ENCODE results near the gene DOCK2.

Gene DOCK2

DNA sequence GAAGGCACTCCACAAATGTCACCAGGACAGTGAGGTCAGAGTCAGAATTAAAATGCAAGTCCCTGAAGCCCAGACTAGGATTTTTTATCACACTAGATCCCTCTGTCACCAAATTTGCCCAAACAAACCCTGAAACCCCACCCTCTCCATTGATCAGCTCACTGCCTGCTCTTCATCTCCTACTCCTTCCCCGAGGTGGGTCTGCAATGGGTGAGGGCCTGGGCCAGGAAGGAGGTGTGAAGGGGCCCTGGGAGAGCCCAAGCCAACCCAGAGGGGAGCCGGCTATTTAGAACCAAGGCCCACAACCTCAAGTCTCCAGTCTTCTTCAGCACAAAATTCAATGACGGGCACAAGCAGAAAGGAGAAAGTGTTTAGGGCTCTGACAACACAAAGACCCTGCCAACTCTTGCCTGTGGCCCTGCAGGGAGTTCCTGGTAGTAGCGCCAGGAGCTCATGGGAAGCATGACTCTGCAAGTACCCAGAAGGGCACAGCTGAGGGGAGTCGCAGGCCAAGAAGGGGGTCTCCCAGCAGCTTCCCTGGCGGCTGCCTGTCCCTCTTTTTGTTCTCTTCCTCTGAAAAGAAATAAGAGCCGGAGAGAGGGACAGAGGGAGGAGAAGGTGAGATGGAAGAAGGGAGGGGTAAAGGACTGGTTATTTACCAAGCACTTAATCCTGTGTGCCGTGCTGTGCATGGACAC is 474.2 kb downstream of the DOCK2 start:
- no peak for DNase-seq (ENCODE audit: low spot score)
- TF ChIP-seq, protein P1, sequence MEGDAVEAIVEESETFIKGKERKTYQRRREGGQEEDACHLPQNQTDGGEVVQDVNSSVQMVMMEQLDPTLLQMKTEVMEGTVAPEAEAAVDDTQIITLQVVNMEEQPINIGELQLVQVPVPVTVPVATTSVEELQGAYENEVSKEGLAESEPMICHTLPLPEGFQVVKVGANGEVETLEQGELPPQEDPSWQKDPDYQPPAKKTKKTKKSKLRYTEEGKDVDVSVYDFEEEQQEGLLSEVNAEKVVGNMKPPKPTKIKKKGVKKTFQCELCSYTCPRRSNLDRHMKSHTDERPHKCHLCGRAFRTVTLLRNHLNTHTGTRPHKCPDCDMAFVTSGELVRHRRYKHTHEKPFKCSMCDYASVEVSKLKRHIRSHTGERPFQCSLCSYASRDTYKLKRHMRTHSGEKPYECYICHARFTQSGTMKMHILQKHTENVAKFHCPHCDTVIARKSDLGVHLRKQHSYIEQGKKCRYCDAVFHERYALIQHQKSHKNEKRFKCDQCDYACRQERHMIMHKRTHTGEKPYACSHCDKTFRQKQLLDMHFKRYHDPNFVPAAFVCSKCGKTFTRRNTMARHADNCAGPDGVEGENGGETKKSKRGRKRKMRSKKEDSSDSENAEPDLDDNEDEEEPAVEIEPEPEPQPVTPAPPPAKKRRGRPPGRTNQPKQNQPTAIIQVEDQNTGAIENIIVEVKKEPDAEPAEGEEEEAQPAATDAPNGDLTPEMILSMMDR (IDR thresholded peaks at IDR 0.05; ENCODE audit: extremely low read depth, insufficient read depth, missing control alignments), result no peak
- in situ Hi-C loops (cut with MboI; ENCODE audit: low pct_unique_long_range_greater_than_20kb, low sequenced_read_pairs, unreplicated experiment), result no loop called here

DNA sequence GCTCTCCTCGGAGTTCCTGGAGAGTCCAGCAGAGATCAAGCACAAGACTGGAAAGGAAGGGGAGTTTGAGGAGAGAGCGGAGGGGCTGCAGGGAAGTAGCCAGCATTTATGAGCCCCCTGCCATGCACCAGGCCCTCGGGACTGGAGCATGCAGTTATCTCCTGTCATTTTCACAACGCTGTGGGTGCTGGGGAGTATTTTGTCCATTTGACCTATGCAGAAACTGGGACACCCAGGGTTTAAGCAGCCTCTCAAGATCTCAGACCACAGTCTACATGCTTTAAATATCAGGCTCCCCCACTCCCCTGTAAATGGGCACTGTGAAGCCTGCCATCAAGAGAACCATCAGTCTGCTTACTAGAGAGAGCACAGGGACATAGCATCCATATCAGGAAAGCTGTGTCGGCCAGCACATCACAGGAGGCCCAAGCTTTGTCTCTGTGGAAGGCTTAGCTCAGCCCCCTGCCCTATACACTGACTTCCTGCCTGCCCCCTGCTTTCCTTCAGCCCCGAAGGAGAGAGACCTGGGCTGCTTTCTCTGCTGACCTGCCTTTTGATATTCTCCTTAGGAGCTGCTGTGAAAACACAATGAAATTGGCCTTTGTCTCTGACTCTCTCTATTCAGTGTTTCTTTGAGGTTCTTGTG is 475.9 kb downstream of the DOCK2 start:
- TF ChIP-seq, protein P1 (IDR thresholded peaks at IDR 0.05; ENCODE audit: extremely low read depth, insufficient read depth, missing control alignments), result no peak
- in situ Hi-C loops (cut with MboI; ENCODE audit: low pct_unique_long_range_greater_than_20kb, low sequenced_read_pairs, unreplicated experiment), result no loop called here
- DNase-seq (ENCODE audit: low spot score), result no peak

DNA sequence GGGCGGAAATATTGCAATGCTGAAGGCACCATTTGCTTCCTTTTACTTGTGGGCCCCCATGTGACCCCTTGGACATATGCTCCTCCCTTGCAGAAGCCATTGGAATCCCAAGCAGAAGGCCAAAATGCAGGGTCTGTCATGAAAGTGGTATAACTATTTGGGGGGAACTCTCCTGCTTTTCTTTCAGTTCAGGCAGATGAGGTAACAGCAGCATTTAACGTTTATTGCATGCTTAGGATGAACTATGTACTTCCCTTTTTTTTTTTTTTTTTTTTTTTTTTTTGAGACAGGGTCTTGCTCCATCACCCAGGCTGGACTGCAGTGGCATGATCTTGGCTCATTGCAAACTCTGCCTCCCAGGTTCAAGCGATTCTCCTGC is 476.4 kb downstream of the DOCK2 start:
- TF ChIP-seq, protein P1 (IDR thresholded peaks at IDR 0.05; ENCODE audit: extremely low read depth, insufficient read depth, missing control alignments), result no peak
- in situ Hi-C loops (cut with MboI; ENCODE audit: low pct_unique_long_range_greater_than_20kb, low sequenced_read_pairs, unreplicated experiment), result no loop called here
- DNase-seq (ENCODE audit: low spot score), result no peak

DNA sequence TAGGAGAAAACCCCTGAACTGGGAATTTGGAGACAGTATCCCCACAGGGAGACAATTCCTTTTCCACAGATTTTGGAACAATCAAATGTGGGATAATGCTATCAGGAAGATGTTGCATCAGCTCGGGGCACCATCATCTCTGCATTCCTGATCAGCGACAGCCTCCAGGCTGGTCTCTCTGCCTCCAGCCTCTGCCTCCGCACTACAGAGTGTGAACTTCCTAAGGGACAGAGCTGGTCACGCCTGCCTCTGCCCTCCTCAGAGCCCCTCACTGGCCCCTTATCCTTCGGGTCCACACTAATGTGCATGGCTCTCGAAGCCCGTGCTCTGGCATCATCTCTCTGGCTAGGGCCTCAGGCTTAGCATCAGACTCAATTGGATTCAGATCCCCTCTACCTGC is 477.2 kb downstream of the DOCK2 start:
- TF ChIP-seq, protein P1 (IDR thresholded peaks at IDR 0.05; ENCODE audit: extremely low read depth, insufficient read depth, missing control alignments), result no peak
- in situ Hi-C loops (cut with MboI; ENCODE audit: low pct_unique_long_range_greater_than_20kb, low sequenced_read_pairs, unreplicated experiment), result no loop called here

DNA sequence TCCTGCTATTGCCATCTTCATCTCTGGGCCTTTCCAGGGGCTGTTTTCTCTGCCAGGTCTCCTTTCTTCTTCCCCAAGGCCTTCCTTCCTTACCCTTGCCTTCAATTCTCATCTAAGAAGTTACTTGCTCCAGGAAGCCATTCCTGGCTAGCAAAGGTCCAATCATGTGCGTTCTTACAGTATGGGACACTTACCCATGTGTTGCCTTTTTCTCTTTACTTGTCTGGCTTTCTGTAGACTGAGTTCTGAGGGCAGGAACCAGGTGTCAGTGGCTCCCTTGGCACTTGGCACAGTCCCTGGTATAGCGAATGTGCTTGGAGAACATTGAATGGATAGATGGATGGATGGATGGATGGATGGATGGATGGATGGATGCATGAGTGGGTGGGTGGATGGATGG is 478.9 kb downstream of the DOCK2 start:
- in situ Hi-C loops (cut with MboI; ENCODE audit: low pct_unique_long_range_greater_than_20kb, low sequenced_read_pairs, unreplicated experiment), result no loop called here
- TF ChIP-seq, protein P1 (IDR thresholded peaks at IDR 0.05; ENCODE audit: extremely low read depth, insufficient read depth, missing control alignments), result no peak
- DNase-seq (ENCODE audit: low spot score), result no peak

More for the DNA sequence above, 477.2 kb downstream of the DOCK2 start:
- DNase-seq (ENCODE audit: low spot score), result no peak

DNA sequence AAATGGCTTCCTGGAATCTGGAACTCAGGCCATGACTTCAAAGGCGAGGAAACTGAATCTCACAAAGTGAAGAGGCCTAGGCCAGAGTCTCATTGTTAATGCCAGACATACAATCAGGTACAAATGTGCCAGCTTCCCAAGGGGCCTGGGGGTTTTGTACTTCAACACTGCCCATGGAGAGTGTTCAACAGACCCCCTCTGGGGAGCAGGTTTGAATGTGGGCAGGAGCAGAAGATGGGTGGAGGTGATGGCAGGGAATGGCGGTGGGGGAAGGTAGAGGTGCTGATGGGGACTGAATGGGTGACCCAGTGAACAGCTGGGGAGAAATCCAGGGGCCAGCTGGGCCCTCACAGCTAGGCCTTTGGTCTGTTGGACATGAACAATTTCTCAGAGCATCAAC is 480.7 kb downstream of the DOCK2 start:
- DNase-seq (ENCODE audit: low spot score), result no peak
- in situ Hi-C loops (cut with MboI; ENCODE audit: low pct_unique_long_range_greater_than_20kb, low sequenced_read_pairs, unreplicated experiment), result no loop called here
- TF ChIP-seq, protein P1 (IDR thresholded peaks at IDR 0.05; ENCODE audit: extremely low read depth, insufficient read depth, missing control alignments), result no peak

All from GM13977 (cell line).